GM12801 (cell line): ENCODE data around the gene ITGAD.

ENCODE experiments used
- TF ChIP-seq, protein P1 (sequence below): IDR thresholded peaks from one replicate; pipeline ENCODE4 v1.5.1; 2011; ENCODE audit warnings: control low read depth; ENCODE audit not compliant: insufficient read length; ENCODE audit errors: extremely low read depth

Gene ITGAD

DNA sequence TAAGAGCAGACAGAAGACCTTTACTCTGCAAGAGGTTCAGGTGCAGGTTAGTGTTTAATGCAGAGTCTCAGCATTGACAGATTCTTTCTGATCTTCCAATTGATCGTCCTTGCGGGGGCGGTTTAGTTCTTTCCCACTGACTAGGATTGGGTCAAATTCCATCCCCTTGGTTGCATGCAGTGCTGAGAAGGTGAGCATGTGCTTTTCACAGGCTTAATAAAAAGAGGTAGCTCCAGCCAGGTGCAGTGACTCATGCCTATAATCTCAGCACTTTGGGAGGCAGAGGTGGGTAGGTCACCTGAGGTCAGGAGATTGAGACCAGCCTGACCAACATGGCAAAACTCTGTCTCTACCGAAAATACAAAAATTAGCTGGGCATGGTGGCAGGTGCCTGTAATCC is 7.5 kb upstream of the ITGAD start:
- TF ChIP-seq, protein P1, sequence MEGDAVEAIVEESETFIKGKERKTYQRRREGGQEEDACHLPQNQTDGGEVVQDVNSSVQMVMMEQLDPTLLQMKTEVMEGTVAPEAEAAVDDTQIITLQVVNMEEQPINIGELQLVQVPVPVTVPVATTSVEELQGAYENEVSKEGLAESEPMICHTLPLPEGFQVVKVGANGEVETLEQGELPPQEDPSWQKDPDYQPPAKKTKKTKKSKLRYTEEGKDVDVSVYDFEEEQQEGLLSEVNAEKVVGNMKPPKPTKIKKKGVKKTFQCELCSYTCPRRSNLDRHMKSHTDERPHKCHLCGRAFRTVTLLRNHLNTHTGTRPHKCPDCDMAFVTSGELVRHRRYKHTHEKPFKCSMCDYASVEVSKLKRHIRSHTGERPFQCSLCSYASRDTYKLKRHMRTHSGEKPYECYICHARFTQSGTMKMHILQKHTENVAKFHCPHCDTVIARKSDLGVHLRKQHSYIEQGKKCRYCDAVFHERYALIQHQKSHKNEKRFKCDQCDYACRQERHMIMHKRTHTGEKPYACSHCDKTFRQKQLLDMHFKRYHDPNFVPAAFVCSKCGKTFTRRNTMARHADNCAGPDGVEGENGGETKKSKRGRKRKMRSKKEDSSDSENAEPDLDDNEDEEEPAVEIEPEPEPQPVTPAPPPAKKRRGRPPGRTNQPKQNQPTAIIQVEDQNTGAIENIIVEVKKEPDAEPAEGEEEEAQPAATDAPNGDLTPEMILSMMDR = no peak

DNA sequence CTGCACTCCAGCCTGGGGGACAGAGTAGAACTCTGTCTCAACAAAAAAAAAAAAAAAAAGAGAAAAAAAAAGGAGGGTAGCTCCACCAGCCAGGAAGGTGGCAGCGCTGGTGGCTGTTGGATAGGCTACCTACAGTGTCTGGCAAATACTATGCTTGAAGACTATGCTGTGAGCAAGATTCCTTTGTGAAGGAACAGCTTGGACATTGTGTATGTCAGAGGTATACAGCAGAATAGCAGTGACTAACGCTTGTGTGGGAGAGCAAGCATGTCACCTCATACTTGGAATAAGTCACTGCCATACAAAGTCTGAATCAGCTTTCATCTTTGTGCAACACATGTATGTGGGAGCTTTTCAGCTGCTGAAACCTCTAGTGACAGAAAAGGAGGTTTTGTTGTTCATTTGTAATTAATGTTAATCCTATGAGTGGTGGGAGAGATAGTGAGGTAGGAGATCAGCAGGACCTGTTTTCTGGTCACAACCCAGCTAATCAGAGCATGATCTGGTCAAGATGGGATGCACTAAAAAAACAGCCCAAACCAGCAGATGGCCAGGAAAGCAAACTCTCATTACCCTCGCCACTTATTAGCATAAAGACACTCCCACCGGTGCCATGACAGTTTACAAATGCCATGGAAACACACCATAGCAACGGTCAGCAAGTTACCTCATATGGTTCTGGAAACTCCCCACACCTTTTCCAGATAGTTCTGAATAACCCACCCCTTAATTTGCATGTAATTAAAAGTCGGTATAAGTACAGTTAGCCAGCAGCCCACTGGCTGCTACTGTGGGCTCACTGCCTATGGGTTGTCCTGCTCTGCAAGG is 6.8 kb upstream of the ITGAD start:
- TF ChIP-seq, protein P1 = no peak

DNA sequence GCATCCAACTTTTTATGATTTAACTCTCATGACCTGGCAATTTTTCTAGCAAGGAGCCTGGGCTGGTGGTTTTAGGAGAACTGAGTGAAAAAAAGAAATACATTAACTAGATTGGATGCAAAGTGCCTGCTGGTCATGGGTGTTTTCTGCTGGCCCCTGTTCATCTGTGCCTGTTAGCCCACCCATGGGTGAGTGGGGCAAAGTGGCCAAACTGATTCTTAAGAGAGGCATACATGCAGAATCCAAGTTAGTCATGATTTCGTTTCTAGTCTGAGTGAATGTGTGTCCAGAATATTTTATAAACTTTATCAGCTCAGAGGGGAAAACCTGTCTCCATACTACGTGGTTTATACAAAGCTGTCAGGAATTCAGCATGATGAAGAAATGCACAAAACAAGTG is 4.6 kb upstream of the ITGAD start:
- TF ChIP-seq, protein P1 = no peak

DNA sequence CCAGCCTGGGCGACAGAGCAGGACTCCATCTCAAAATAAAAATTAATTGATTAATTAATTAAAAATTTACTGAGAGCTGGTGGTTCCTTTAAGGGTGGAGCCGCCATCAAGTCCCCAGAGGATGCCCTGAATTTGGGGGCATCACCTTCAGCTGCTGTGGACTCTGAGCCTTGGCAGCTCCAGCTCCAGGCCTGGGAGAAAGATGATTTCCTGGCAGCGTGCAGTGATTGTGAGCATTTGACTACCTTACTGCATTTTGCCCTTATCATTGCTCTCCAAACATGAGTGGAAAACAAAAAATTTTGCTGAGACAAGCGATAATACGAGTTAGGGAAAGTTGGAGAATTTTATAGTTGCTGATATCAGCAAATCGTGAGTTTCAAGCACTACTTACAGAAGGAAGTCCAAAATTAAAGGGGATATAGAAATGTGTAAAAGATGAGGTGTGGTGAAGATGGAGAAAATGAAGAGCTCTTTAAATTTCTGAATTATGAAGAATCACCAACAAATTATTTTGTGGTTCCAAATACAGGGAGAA is 2.6 kb upstream of the ITGAD start:
- TF ChIP-seq, protein P1 = no peak

DNA sequence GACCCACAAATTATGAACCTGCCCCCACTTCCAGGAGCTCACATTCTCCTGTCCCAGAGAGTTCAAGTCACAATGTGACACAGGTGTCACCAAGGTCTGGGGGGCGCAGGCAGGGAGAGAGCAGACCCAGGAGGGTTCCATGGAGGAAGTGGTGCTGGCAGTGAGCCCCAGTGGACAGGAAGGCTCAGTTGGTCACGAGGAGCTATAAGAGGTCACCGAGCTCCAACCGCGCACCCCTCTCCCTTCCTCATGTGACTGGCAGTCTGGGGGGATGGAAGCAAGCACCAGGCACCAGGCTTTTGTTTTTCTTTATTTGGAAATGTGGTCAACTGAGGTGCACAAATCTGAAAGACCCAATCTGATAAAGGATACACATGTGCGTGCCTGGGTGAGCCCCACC is 2.5 kb downstream of the ITGAD start:
- TF ChIP-seq, protein P1 = no peak

DNA sequence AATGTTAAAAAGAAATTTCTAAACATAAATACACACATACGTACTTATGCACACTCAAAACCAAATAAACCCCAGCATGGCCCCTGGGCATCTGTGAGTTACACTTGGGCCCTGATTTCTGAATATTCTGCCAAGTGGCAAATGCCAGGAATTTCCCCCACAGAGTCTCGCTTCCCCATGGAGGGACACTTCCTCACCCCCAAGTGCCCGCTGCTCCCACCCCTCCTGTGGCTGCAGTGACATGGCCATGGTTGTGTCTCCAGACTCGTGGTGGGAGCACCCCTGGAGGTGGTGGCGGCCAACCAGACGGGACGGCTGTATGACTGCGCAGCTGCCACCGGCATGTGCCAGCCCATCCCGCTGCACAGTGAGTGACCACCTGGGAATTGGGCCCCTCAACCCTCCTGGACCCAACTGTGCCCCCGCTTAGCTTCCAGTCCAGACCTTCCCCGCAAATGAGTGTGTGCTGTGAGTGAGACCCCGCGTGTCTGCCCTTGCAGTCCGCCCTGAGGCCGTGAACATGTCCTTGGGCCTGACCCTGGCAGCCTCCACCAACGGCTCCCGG is 4.0 kb downstream of the ITGAD start:
- TF ChIP-seq, protein P1 = no peak

DNA sequence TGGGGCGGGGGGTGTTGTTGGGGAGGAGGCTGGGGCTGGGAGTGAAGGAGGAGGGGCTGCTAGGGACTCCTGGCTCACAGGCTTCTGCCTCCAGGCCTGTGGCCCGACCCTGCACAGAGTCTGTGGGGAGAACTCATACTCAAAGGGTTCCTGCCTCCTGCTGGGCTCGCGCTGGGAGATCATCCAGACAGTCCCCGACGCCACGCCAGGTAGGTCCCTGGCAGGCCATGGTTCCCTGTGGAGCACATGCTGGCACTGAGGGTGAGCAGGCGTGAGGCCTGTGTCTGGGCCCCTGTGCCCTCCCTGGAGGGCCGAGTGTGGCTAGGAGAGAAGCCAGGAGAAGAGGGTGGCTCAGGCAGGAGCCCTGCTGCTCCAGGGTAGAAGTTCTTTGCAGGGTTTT is 4.6 kb downstream of the ITGAD start:
- TF ChIP-seq, protein P1 = no peak
